ENCODE data around the gene ORC4.
A peak's percentile ranks its signal among the peaks of the same experiment; 100 is the strongest.

Gene ORC4

DNA sequence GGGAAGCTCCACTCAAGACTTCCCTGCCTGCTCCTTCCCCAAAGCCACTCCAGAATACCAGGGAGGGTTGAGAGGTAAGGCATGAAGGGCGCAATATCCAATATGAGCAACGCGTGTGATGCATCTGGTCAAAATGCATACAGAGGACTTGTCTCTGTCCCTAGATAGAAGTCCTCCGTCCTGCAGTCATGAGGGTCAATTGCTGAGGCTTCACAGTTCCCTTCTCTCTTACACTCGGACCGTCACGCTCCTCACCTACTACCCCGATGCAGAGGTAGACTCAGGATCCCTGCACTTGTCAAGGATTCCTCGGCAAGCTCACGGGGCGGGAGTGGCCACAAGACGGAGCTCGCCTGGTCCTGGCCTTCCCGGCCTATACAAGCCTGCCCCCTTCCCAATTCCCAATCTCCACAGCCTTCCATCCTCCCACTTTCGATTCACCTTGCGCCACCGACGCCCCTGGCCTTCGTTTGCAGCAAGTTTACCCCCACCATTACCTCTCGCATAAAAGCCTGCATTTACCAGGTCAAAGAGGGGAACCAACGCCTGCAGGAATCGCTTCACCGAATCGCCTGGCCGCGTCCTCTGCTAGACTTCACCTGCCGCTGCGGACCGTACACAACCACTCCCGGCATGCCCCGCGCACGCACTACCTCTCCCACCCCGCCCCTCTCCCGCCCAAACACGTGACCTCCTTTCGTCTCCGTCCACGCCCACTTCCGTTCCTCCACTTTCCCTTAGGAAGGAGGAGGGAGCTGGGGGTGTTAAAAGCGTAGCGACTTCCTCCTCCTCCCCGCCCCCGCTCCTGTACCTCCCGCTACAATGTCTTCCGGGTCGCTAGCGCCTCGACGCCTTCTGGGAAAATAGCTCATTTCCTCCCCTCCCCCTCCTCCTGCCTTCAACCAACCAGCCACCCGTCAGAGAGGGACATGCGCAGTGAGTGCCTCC, at the start of gene ORC4:
TSS of gene ORC4 (minus strand) at position 627 of the 948 bp plus-strand sequence. CDS start 44,779 bp downstream, outside the sequence.
- DNase-seq: peak; percentile 99

DNA sequence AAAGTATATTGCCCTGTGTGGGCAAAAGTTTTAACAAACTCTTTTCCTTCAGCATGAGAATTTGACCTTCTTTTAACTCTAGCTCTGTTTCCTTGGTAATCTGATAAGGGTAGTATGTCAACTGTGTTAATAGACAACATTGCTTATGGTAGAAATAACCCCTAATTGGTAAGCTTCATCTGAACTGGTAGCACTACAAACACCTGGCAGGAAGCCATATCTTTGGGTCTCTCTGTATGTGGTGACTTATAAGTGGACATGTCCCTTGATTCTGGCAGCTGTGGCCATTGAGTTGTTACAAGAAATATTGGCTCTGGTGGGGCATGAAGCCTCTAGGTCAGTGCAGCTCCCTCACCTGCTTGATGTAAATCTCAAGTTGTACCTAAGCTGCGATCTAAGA, 47.3 kb upstream of the ORC4 start:
- DNase-seq: no peak

DNA sequence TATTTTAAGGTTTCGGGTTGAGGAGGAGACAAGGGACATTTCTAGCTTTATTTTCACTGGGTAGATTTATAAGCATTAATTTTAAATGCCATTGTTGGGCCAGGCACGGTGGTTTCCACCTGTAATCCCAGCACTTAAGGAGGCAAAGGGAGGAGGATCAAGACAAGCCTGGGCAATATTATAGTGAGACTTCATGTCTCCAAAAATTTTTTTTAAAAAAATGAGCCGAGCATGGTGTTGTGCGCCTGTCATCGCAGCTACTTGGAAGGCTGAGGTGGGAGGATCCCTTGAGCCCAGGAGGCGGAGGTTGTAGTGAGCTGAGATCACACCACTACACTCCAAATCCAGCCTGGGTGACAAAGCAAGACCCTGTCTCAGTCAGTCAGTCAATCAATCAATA, 45.4 kb upstream of the ORC4 start:
- no peak for DNase-seq

DNA sequence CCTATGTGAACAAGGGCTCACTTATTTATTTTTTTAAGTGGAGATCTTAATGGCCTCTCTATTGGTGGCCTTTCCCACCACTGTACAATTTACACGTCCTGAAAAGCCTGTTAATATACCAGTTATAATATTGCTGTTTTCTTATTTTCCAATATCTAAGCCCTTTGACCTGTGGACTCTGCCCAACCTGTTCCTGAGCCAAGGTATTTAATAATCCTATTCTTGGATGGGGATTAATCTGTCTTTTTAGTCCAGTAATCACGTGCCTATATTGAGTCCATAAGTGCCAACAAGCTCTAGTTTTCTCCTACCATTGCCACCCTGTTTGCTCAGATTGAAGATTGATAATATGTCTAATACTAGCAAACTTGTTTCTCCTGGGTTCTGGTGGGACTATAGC, 43.1 kb upstream of the ORC4 start:
- DNase-seq: no peak

DNA sequence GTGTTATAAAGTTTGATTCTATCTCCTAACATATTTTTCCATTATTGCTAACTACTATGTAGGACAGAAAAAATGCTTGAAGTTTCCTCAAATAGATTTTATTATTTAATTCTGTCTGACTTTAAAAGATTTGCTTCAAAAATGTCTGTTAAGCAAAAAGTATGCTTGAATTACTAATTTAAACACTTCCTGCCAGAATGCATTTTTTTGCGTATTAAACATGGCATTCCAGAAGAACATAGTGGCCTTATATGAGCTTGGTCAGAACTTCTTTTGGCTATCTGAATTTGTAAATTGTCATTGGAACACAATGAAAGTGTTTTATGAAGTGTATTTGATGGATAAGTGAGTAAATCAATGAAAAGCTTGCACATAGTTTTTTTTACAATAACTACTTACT, 38.1 kb upstream of the ORC4 start:
- DNase-seq: no peak

DNA sequence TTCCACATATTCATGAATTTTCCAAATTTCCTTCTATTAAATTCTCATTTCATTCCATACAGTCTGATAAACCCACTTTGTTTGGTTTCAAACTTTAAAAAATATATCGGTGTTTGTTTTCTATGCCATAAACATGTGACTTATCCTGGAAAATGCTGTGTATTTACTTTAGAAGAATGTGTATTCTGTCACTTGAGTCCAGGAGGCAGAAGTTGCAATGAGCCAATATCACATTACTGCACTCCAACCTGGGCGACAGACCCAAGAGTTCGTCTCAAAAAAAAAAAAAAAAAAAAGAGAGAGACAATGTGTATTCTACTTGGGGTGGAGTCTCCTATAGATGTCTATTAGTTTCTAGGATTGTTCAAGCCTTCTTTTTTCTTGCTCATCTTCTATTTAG, 32.1 kb upstream of the ORC4 start:
- no peak for DNase-seq

DNA sequence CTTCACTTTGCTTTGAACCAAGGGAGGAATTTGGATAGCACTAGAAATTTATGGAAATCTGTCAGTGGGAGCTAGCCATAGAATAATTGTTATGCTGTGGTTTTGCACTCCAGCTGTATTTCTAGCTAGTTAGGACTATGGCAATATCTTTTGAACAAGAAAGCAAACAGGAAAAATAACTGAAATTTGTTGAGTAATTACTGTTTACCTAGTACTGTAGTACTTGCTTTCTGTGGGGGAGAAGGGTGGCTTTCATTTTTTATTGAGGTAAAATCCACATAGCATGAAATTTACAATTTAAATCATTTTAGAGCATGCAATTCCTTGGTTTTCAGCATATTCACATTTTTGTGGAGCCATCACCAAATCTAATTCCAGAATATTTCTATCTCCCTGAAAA, 28.7 kb upstream of the ORC4 start:
- no peak for DNase-seq

DNA sequence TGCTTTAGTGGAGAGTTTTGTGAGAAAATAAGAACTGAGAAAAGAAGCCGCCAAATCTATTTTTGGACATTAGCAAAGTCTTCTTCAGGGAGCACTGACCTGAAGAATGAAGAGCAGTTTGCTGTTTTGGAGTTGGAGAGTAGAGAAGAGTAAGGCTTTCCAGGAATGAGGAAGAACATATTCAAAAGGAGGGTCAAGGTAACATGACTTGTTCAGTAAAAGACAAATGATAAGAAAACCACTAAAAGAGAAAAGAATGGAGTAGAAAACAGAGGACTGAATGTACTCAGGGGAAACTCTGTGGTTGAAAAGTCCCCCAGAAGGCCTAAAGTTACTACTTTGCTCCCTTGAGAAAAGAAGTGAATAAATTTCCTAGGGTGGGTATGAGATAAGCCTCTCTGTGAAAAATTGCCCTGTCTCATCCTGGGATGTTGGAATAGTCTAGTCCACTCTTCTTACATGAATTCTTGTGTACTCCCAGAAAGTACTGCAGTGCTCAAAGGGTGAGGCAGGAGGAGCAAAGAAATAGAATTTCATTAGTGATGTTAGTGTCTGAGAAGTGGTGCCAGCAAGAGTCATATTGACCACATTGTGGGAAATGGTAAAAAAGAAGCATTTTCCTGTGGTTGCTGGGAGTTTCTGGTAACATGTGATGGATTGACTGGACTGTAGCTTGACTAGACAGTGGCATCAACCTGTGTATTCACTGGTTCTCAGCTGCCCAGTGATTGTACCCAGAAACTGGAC, 28.1 kb upstream of the ORC4 start:
- DNase-seq: no peak

DNA sequence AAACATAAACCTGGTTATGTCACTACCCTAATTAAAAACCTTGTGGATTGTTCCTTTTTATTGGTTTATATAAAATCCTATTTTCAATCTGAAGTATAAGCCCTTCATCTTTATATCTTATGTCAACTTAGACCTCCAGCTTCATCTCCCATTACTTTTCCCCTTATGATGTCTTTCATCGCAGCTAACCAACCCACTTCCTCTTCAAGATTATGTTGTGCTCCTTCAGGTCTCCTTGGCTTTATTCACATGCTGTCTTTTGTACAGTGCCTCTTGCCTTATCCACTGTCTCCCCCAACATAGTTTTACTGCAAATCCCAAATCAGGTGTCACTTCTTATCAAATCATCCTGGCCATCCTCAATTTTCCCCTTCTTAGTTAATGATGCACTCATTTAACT, 26.3 kb upstream of the ORC4 start:
- no peak for DNase-seq

DNA sequence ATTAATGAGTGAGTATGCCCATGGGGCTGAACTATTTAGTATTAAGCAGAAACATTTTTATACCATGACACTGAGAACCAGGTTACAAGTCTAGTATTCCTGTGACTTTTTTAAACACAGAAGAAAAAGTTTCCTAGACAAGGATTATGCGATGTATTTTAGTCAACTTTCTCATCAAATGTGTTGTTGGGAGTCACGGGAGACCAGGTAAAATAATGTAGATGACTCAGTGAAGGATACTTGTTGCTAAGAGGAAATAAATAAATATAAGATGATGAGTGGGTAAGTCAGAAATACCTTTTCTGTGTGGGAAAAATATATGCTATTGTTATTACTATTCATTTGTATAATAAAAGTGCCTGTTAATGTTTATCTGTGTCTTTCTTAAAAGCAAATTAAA, 23.8 kb upstream of the ORC4 start:
- DNase-seq: no peak

DNA sequence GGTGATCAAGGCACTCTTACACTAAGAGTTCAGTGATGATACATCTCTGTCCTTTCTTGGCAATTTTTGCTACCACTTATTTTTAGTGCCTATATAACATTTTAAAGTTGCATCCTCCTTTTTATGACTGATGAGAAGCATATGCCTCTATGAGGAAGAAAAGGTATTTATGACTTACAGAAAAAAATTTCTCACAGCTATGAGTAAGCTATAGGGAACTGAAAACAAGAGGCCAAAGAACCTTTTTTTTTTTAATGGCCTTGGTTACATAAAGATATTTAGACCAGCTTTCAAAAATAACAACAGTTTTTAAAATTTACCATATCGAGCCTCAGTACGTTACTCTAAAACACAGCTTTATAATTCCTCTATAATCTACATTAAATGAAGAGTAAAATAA, 21.7 kb upstream of the ORC4 start:
- peak; percentile 15 to 23 for DNase-seq

DNA sequence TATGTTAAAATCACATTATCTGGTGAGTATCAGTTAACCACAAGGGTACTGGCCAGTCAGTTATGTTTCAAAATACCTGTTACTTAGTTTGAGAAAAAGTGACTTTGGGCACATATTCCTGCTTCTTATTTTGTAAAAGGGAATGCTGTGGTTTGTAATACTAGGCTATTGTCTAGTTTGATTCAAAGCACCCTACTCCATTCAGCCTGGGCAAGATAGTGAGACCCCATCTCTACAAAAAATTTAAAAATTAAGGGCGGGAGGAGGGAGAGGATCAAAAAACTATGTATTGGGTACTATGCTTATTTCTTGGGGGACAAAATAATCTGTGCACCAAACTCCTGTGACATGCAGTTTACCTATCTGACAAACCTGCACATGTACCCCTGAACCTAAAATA, 19.2 kb upstream of the ORC4 start:
- DNase-seq: no peak

DNA sequence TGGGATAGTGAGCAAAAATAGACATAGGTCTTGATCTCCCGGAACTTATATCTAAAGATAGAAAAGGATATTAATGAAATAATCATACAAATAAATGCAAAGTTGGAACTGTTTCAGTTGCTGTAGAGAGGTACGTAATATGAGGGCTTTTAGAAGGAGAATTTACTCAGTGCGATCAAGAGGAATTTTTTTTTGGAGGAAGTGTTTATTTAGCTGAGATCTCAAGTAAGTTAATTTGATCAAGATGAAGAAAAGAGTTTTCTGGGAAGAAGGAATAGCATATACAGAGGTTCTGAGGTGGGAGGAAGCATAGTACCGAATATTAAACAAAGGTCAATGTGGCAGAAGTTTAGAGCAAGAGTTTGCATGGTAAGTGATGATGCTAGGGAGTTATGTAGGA, 11.7 kb upstream of the ORC4 start:
- no peak for DNase-seq

DNA sequence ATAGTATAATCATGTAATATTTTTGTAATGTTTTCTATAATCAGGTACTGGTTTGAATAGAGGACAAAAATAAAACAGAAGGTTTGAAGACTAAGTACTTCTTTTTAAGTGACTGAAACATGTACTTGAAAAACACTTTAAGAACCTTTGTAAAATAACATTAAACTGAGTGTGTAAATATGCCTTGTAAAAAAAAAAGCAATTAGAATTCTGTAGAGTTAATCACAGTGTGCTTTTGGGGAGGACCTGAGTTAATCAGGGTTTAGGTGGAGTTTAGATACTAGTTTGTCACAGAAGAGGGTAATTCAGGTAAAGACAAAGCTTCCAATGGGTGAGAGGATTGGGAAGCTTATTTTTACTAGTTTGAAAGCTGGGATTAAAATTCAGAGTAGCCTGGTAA, 10.6 kb upstream of the ORC4 start:
- DNase-seq: no peak

DNA sequence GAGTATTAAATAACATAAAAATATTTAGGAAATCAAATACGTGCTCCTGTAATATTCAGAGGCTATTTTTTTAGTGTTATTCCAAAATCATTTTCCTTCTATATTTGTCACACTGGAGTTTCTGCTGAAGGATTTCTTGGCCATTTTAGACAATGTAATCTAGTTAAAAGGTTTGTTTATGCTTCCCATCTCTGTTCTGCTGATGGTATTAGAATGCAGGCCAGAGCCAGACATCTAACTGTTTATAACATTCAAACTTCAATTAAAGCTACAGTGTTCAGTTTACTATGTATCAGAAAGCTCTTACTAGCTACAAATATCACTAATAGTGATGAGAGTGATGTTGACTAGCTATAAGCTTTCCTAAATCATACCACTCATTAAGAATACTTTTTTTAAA, 8.2 kb upstream of the ORC4 start:
- DNase-seq: no peak

DNA sequence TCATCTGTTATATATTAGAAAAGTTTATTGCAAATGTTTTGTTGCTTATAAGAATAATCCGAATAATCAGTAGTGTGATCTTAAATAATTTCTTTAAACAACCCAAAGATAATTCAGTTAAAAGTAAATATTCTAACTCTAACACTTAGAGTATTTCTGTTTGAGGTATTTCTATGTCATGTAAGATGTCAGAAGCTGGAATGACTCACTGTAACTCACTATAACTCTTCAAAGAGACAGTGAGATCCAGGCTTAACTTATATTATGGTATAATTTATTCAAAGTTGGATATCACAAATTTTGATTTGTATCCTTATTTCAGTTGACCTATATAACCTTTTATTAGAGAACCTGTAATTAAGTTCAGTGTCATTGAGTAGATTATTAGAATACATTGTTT, 7.3 kb upstream of the ORC4 start:
- DNase-seq: no peak

DNA sequence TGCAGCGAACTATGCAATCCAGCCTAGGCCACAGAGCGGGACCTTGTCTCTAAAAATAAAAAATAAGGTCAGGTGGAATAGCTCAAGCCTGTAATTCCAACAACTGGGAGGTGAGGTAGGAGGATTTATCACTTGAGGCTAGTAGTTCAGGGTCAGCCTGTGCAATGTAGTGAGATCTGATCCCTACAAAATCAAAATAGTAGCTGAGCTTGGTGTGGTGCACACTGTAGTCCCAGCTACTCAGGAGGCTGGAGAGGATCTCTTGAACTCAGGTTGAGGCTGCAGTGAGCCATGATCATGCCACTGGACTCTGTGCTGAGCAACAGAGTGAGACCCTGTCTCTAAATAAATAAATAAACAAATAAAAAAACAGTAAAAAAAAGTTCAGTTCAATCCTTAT, 6.0 kb upstream of the ORC4 start:
- DNase-seq: no peak

DNA sequence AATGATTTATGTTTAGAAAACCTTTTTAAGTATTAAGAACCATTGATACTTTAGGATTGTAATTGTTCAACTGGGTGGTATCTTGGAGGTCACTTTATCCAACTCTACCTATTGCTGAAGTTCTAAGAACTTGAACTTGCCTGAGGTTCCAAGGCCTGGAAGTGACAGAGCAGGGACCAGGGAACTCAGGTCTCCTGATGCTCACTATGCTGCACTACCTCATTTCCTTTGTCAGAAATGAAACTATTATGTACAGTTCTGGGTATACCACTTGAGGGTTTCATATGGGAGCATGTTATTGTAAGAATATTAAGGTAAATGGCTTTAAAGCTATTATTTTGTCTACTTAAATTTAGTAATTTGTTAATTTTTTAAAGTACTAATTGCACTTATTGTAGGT, 3.3 kb upstream of the ORC4 start:
- DNase-seq: peak in 1 of 2 donors; percentile 8

DNA sequence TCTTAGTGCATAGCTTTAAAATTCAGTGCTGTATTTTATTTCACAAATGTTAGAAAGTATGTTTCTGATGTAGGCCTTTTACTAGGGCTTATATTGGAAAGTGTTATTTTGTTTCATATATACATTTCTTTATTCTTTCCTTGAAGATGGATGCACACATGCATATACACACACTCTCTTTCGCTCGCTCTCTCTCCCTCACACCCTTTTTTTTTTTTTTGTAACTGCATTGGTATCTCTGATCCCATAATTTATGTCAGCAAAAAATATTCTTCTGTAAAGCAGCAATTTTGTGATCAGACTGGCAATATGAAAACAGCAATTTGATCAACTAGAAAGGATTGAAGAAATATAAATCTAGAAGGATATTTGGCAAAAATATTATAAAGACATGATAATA, 2.3 kb upstream of the ORC4 start:
- DNase-seq: no peak

DNA sequence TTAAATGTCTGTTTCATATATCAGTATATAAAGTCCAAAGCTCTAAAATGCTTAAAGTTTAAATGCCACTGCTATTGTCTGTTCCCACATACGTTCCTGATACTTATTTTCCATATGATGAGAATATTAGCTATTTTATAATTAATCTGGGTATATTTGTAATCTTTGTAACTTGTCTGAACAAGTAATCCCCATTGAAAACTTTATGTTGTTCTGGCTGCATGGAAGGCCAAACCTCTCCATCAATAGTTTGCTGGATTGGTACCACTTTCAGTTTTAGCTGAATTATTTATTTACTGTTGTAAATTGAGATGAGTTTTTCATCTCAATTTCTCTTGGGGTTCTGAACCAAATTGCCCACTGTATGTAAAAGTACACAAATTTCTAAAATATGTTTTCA, 1.8 kb upstream of the ORC4 start:
- no peak for DNase-seq

DNA sequence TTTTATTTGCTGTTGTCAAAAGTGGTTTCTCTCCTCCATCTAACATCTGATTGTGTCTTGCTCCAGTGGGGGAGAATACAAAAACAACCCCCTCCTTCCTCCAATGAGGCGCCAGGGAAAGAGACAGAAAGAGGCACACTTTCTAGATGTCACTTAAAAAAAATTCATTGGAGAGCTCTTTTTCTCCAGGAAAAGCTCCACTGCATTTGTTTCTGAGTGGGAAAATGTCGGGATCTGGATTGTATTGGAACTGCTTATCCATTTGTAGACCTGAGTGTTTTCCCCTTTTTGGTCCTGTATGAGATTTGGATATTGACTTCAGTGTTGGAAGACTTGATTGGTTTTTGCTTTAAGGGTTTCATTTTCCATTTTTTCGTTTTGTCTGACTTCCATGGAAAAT, 1.3 kb upstream of the ORC4 start:
- DNase-seq: no peak

DNA sequence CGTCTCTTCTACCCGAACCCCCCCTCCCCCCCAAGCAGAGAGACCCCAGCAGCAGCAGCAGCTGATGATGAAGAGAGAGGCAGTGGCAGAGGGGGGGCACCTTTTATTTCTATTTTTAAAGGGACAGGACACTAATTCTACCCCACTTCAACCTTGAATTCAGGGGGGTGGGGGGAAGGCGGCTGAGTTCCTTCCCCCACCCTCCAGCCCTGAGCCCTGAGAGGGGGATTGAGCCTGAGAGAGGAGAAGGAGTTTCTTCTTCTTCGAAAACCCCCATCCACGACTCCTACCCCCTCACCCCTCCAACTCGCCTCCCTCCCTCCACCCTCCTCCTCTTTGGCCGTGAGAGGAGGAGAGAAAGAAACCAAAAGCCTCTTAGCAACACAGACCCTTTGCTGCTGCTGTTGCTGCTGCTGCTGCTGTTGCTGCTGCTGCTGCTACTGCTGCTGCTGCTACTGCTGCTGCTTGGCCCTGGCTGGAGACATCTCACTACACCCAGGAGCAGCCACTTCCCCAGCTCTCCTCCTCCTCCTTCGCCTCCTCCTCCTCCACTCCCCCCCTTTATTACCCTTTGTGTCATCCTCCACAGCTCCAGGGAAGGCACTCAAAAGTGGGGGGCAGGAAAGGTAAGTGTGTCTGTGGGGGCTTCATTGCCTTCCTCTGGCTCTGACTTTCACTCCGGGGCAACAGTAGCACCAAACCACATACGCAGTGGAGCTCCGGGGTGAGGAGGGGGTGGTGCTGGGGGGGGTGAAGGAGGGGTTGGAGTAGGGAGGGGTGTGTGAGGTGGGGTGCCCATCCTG, 723 bp upstream of the ORC4 start, which contains the start of gene MBD5:
TSS of gene MBD5 (plus strand) at position 33 of the 803 bp plus-strand sequence.
- peak; percentile 15 to 25 for DNase-seq

DNA sequence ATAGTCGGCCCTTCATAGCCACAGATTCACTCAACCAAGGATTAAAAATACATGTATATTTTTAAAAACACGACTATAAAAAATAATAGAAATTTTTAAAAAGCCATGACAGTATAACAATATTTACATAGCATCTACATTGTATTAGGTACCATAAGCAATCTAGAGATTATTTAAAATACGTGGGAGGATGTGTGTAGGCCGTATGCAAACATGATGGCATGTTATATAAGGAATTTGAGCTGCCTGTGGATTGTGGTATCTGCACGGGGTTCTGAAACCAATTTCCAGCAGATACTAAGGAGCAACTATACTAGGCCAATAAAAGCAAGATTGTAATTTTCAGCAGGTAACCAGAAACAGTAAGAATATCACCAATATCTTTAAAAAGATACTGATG, 5.9 kb downstream of the ORC4 start:
- DNase-seq: no peak

Measured in inflammatory macrophage treated with lipopolysaccharide for 1 hour (primary cell).